GOT3 (cell line): ENCODE data around the gene ATP6V0A1.

Experiments used
- DNase-seq: peaks from one replicate; lab custom pipeline; 2025; ENCODE audit warnings: mixed read lengths; lab: John Stamatoyannopoulos, UW

ATP6V0A1 gene

GRCh38 chr17:42562388-42563142 lies 103.9 kb downstream of the ATP6V0A1 start:
- no peak for DNase-seq

GRCh38 chr17:42563143-42563509 lies 104.4 kb downstream of the ATP6V0A1 start:
- no peak for DNase-seq

- DNase-seq: no peak
Measured at GRCh38 chr17:42563543-42563942, 104.9 kb downstream of the ATP6V0A1 start.

GRCh38 chr17:42563950-42564349 lies 105.3 kb downstream of the ATP6V0A1 start:
- DNase-seq: no peak

GRCh38 chr17:42564815-42565522 lies 106.3 kb downstream of the ATP6V0A1 start:
- no peak for DNase-seq

GRCh38 chr17:42565523-42566214 lies 107.0 kb downstream of the ATP6V0A1 start:
- no peak for DNase-seq

GRCh38 chr17:42566215-42566882 lies 107.7 kb downstream of the ATP6V0A1 start:
- DNase-seq: no peak

- DNase-seq: peak; percentile 69
Measured at GRCh38 chr17:42566883-42567573, 108.3 kb downstream of the ATP6V0A1 start, which contains the start of gene MLX. TSS of gene MLX (plus strand) at chr17:42567100. CDS start at chr17:42567125, 25 bp downstream.

GRCh38 chr17:42568341-42569111 lies 109.8 kb downstream of the ATP6V0A1 start:
- DNase-seq: no peak

GRCh38 chr17:42571435-42572225 lies 113.0 kb downstream of the ATP6V0A1 start:
- DNase-seq: no peak
